Loucy (cell line): ENCODE measurements around the gene PPP1CA.

Experiments used
- CTCF ChIP-seq: fragments of 200-600 bp; sonication (generic); conservative IDR thresholded peaks from 2 replicates; pipeline ENCODE4 v1.5.1; 2014; ENCODE audit warnings: mild to moderate bottlenecking, antibody characterized with exemption, low read length
- EZH2phosphoT487 ChIP-seq: fragments of 200-600 bp; IDR thresholded peaks from 2 replicates; pipeline ENCODE4 v1.6.1; 2018; ENCODE audit warnings: antibody characterized with exemption, mild to moderate bottlenecking, moderate library complexity, borderline replicate concordance

- TF ChIP-seq CTCF, result no peak
- no peak for TF ChIP-seq EZH2phosphoT487
These were observed 46.6 kb upstream of the PPP1CA start for GRCh38 chr11:67448220-67448609.
